HCT116 (cell line): ENCODE data around the gene CARD9.

ENCODE experiments used
- POLR2A ChIP-seq: IDR thresholded peaks from 2 replicates; pipeline ENCODE4 v1.7.0; 2011; ENCODE audit warnings: borderline replicate concordance; ENCODE audit not compliant: insufficient read depth, insufficient read length; ENCODE audit errors: extremely low read depth
- TF ChIP-seq, protein P1 (sequence below), 3 experiments: fragments of 200-600 bp in 1 of 3; sonication (generic) in 1 of 3; IDR thresholded peaks in 2 of 3; conservative IDR thresholded peaks in 1 of 3; 2 replicates each; pipeline ENCODE4 v1.5.1; 2012 to 2017; ENCODE audit warnings: low read depth in 2 of 3, low read length in 2 of 3, antibody characterized with exemption in 1 of 3, borderline replicate concordance in 1 of 3, control low read depth in 1 of 3, mild to moderate bottlenecking in 1 of 3, mixed read lengths in 1 of 3, mixed run types in 1 of 3, moderate library complexity in 1 of 3; ENCODE audit not compliant: insufficient read depth in 1 of 3
- TF ChIP-seq, protein P2 (sequence below): IDR thresholded peaks from 2 replicates; pipeline ENCODE4 v1.6.1; 2012; ENCODE audit warnings: low read depth

DNA sequence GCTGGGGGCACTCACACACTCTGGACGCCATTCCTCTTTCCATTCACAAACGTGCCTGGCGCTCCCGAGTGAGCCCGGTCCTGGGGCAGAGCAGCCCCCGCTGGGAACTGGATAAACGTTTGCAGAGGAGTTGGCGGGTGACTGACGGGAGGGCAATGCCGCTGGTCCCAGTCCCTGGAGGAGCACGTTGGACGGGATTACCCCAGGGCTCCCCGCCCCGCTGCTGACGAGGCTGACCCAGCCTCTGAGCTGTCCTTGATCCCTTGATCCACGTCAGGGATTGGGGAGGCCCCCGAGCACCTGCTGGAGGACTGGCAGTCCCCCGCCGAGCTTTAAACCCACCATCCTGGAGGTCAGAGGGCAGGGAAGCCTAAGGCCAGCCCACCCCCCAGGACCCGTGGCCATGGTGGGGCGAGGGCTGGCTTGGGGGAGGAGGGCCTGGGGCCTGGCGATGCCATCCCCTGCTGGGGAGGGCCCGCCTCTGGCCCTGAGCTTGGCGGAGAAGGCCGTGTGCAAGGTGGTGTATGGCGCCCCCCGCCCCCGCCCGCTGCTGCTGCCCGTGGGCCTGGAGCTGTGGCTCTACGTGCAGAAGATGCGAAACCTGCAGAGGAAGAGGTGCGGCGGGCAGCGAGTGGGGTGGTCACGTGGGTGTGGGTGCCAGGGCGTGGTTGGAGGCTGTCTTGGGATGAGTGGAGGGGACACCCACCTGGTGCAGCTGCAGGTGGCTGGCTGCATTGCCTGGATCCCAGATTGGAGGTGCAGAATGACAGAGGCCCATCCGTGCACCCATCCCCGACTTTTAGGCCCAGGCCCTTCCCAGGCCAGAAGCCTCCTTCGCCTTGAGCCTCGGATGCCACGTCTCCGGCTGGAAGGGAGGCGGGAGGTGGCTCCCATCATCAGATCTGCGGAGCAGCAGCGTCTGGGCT lies 41.6 kb downstream of the CARD9 start:
- TF ChIP-seq, protein P1, sequence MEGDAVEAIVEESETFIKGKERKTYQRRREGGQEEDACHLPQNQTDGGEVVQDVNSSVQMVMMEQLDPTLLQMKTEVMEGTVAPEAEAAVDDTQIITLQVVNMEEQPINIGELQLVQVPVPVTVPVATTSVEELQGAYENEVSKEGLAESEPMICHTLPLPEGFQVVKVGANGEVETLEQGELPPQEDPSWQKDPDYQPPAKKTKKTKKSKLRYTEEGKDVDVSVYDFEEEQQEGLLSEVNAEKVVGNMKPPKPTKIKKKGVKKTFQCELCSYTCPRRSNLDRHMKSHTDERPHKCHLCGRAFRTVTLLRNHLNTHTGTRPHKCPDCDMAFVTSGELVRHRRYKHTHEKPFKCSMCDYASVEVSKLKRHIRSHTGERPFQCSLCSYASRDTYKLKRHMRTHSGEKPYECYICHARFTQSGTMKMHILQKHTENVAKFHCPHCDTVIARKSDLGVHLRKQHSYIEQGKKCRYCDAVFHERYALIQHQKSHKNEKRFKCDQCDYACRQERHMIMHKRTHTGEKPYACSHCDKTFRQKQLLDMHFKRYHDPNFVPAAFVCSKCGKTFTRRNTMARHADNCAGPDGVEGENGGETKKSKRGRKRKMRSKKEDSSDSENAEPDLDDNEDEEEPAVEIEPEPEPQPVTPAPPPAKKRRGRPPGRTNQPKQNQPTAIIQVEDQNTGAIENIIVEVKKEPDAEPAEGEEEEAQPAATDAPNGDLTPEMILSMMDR (IDR thresholded peaks at IDR 0.05 in 2 of 3, conservative IDR thresholded peaks at IDR 0.05 in 1 of 3; ENCODE audit: borderline replicate concordance in 1 of 3, insufficient read depth in 1 of 3, low read depth in 2 of 3, low read length in 2 of 3): no peak
- TF ChIP-seq POLR2A: no peak
- TF ChIP-seq, protein P2, sequence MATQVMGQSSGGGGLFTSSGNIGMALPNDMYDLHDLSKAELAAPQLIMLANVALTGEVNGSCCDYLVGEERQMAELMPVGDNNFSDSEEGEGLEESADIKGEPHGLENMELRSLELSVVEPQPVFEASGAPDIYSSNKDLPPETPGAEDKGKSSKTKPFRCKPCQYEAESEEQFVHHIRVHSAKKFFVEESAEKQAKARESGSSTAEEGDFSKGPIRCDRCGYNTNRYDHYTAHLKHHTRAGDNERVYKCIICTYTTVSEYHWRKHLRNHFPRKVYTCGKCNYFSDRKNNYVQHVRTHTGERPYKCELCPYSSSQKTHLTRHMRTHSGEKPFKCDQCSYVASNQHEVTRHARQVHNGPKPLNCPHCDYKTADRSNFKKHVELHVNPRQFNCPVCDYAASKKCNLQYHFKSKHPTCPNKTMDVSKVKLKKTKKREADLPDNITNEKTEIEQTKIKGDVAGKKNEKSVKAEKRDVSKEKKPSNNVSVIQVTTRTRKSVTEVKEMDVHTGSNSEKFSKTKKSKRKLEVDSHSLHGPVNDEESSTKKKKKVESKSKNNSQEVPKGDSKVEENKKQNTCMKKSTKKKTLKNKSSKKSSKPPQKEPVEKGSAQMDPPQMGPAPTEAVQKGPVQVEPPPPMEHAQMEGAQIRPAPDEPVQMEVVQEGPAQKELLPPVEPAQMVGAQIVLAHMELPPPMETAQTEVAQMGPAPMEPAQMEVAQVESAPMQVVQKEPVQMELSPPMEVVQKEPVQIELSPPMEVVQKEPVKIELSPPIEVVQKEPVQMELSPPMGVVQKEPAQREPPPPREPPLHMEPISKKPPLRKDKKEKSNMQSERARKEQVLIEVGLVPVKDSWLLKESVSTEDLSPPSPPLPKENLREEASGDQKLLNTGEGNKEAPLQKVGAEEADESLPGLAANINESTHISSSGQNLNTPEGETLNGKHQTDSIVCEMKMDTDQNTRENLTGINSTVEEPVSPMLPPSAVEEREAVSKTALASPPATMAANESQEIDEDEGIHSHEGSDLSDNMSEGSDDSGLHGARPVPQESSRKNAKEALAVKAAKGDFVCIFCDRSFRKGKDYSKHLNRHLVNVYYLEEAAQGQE: no peak
